MM.1S (cell line): Measurements from ENCODE around the gene CASP3.
"Not testable (repeated sequence)": the region's sequence is repeated elsewhere in the genome, so short reads cannot be mapped to it uniquely, and the experiment has no call there.

ENCODE experiments used
- CTCF ChIP-seq: fragments of 300-600 bp; sonication (generic); IDR thresholded peaks from 2 replicates; pipeline ENCODE4 v1.5.1; 2016; ENCODE audit warnings: antibody characterized with exemption, low read length, mixed read lengths
- EZH2 ChIP-seq: fragments of 300-600 bp; sonication (generic); optimal IDR thresholded peaks from 2 replicates; pipeline ENCODE3; 2017; ENCODE audit warnings: low read depth, mild to moderate bottlenecking, antibody characterized with exemption, low read length, mixed read lengths
- EZH2phosphoT487 ChIP-seq: fragments of 300-600 bp; sonication (generic); IDR thresholded peaks from 2 replicates; pipeline ENCODE4 v1.6.1; 2018; ENCODE audit warnings: antibody characterized with exemption, low read length

- TF ChIP-seq CTCF, EZH2, EZH2phosphoT487: not testable (repeated sequence)
Measured at GRCh38 chr4:184602857-184603256, 46.4 kb downstream of the CASP3 start.
